OCI-LY3 (cell line): Measurements from ENCODE around the gene RHBDL3.
A peak's percentile ranks its signal among the peaks of the same experiment; 100 is the strongest.

Experiments used
- H2AFZ ChIP-seq: fragments of 200-600, 300-600 bp; shearing (Covaris generic); 2 replicates; pipeline ENCODE4 v1.6.0; 2014; ENCODE audit warnings: antibody characterized with exemption, low read depth, low read length
- H3K27ac ChIP-seq: fragments of 200-600, 300-600 bp; sonication (generic); 2 replicates; pipeline ENCODE4 v1.5.1; 2014; ENCODE audit warnings: mild to moderate bottlenecking, low read length, moderate library complexity, mixed read lengths
- H3K27me3 ChIP-seq: fragments of 200-600, 300-600 bp; sonication (generic); 2 replicates; pipeline ENCODE4 v1.6.1; 2014; ENCODE audit warnings: low read depth, low read length, mixed read lengths
- H3K36me3 ChIP-seq: fragments of 200-600, 300-600 bp; sonication (generic); replicated peaks from 2 replicates; pipeline ENCODE3; 2014; ENCODE audit warnings: low read depth, low read length, mixed read lengths
- H3K4me1 ChIP-seq: fragments of 300-600, 200-600 bp; sonication (generic); 2 replicates; pipeline ENCODE4 v1.6.1; 2014; ENCODE audit warnings: low read length, mixed read lengths
- H3K4me2 ChIP-seq: fragments of 200-600, 300-600 bp; sonication (generic); 2 replicates; pipeline ENCODE4 v1.6.1; 2014; ENCODE audit warnings: low read length, mixed read lengths
- H3K4me3 ChIP-seq: fragments of 300-600, 200-600 bp; sonication (generic); 2 replicates; pipeline ENCODE4 v1.5.1; 2014; ENCODE audit warnings: antibody characterized with exemption, mild to moderate bottlenecking, low read length, moderate library complexity
- H3K79me2 ChIP-seq: fragments of 300-600, 200-600 bp; shearing (Covaris generic); 2 replicates; pipeline ENCODE4 v1.6.1; 2014; ENCODE audit warnings: mild to moderate bottlenecking, low read length, mixed read lengths
- H3K9ac ChIP-seq: fragments of 300-600, 200-600 bp; shearing (Covaris generic); 2 replicates; pipeline ENCODE4 v1.6.0; 2014; ENCODE audit warnings: mild to moderate bottlenecking, low read length, moderate library complexity
- H3K9me3 ChIP-seq: fragments of 200-600, 300-600 bp; shearing (Covaris generic); 2 replicates; pipeline ENCODE4 v1.6.1; 2014; ENCODE audit warnings: low read length, mixed read lengths; ENCODE audit not compliant: insufficient read depth
- H4K20me1 ChIP-seq: fragments of 200-600, 300-600 bp; sonication (generic); 2 replicates; pipeline ENCODE4 v1.6.1; 2016; ENCODE audit warnings: low read length, mixed read lengths; ENCODE audit not compliant: insufficient read depth
- EZH2phosphoT487 ChIP-seq: fragments of 200-600 bp; shearing (Covaris generic); IDR thresholded peaks from 2 replicates; pipeline ENCODE4 v1.6.1; 2018; ENCODE audit warnings: antibody characterized with exemption, mixed run types, low read depth
- TF ChIP-seq, protein P1 (sequence below): fragments of 200-600, 300-600 bp; sonication (generic); IDR thresholded peaks from 2 replicates; pipeline ENCODE4 v1.5.1; 2014; ENCODE audit warnings: antibody characterized with exemption, low read length, low read depth

RHBDL3 gene

DNA sequence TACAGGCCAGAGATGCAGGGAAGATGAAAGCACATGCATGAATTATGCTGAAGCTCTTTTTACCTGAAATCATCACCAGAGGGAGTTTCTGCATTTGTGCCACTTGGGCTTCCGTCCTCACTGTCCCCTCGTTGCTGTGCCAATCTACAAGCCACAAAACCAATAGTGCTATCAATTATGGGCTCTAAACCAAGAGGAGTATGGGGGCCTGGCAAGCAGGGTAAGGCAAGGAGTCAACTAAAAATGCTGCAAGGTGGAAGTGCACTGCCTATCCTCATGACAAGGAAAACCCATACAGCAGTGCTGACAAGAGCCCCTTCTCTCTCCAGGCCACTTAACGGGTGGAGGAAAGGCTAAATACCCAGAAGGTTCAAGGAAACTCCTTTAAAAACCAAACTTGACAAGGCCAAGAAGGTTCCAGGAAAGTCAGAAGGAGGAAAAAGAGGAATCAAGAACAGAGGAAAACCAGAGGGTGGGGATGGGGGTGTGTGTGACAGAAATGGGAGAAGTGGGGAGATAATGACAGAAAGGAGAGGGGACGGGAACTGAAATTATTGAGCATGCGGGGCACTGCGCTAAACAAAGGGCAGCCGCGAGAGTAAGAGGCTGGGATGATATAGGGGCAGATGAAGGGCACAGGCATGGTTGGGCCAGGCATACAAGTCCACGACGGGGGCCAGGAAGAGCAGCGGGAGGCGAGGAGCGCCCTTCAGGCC is 75.7 kb downstream of the RHBDL3 start:
- H3K9me3 ChIP-seq: no peaks in the 10 kb centered on the region
- TF ChIP-seq EZH2phosphoT487: no peak
- TF ChIP-seq, protein P1, sequence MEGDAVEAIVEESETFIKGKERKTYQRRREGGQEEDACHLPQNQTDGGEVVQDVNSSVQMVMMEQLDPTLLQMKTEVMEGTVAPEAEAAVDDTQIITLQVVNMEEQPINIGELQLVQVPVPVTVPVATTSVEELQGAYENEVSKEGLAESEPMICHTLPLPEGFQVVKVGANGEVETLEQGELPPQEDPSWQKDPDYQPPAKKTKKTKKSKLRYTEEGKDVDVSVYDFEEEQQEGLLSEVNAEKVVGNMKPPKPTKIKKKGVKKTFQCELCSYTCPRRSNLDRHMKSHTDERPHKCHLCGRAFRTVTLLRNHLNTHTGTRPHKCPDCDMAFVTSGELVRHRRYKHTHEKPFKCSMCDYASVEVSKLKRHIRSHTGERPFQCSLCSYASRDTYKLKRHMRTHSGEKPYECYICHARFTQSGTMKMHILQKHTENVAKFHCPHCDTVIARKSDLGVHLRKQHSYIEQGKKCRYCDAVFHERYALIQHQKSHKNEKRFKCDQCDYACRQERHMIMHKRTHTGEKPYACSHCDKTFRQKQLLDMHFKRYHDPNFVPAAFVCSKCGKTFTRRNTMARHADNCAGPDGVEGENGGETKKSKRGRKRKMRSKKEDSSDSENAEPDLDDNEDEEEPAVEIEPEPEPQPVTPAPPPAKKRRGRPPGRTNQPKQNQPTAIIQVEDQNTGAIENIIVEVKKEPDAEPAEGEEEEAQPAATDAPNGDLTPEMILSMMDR: peak; percentile 21
- peaks cover 12% of the 10 kb centered on the region for H3K36me3 ChIP-seq
- H3K79me2 ChIP-seq: peaks cover 5% of the 10 kb centered on the region; the same call in 1 of the 2 replicates
- peak overlapping the region; percentile 95 for H3K4me2 ChIP-seq
- peak overlapping the region; percentile 61 for H3K27ac ChIP-seq
- no peaks in the 10 kb centered on the region for H3K27me3 ChIP-seq
- no peaks in the 10 kb centered on the region for H4K20me1 ChIP-seq
- peak overlapping the region; percentile 82 for H3K9ac ChIP-seq
- H3K4me3 ChIP-seq: peak overlapping the region; percentile 82
- H2AFZ ChIP-seq: peak overlapping the region; percentile 53; the same call in 1 of the 2 replicates
- H3K4me1 ChIP-seq: peaks cover 9% of the 10 kb centered on the region; the same call in 1 of the 2 replicates

DNA sequence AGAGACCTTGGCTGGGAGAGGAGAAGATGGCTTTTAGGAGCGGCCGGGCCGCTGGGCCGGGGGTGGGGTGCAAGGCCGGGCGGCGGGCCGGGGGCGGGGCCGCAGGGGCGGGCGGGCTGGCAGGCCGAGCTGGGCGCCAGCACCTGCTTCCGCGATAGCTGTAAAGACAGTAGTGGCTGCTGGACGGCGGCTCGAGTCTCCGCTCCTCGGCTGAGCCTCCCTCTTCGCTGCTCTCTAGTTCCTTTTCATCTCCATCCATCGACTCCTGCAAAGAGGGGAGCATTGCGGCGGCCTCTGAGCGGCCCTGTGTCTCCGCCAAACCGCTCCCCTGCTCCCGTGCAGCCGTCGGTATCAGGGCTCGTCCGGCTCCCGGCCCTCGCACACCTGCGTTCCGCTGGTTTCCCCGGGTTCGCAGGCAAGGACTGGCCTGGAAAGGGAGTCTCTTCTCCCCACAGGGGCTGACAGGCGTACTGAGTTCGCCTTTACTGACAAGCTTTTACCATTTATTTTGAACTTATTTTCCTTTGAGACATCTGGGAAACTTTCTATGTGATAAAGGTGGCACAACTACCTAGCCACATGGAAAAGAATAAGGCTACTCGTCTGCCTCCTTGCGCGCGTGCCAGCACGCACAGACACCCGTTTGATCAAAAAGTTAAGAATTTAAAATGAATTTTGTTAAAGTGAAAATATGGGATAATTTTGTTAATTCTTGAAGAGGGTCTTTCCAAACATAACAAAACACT is 76.4 kb downstream of the RHBDL3 start, which contains the start of gene C17orf75:
Gene C17orf75, minus strand, starts transcription at position 317 of the 746 bp plus-strand sequence. Its CDS starts 34 bp downstream, at position 283.
- H3K9ac ChIP-seq: peak within 1 kb of the TSS; percentile 82
- H3K27ac ChIP-seq: peak within 1 kb of the TSS; percentile 61
- H3K4me3 ChIP-seq: peak within 1 kb of the TSS; percentile 82
- H3K27me3 ChIP-seq: no peaks in the 10 kb centered on the region
- H3K79me2 ChIP-seq: peaks cover 5% of the 10 kb centered on the region; the same call in 1 of the 2 replicates
- no peaks in the 10 kb centered on the region for H3K9me3 ChIP-seq
- H2AFZ ChIP-seq: peak within 1 kb of the TSS; percentile 87
- TF ChIP-seq EZH2phosphoT487: no peak
- TF ChIP-seq, protein P1: no peak
- peaks cover 9% of the 10 kb centered on the region; the same call in 1 of the 2 replicates for H3K4me1 ChIP-seq
- H4K20me1 ChIP-seq: no peaks in the 10 kb centered on the region
- peak within 1 kb of the TSS; percentile 95 for H3K4me2 ChIP-seq
- H3K36me3 ChIP-seq: peaks cover 9% of the 10 kb centered on the region

DNA sequence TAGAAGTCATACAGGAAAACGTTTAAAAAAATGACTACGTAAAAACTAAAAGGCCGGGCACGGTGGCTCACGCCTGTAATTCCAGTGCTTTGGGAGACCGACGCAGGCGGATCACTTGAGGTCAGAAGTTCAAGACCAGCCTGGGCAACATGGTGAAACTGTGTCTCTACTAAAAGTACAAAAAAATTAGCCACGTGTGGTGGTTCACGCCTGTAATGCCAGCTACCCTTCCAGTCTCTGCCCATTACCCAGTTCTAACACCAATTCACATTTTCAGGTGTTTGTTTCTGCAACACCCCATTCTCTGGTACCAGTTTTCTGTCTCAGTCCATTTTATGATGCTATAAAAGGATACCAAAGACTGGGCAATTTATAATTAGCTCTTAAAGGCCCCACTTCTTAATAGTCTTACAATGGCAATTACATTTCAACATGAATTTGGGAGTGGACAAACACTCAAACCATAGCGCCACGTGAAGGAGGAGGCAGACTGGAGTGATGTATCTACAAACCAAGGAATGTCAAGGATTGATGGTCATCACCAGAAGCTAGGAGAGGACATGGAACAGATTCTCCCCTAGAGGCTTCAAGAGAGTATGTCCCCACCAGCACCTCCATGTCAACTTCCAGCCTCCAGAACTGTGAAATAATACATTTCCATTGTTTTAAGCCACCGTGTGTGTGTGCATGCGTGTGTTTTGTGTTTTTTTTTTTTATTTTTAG is 77.1 kb downstream of the RHBDL3 start:
- peak overlapping the region; percentile 73 for H3K4me2 ChIP-seq
- H3K36me3 ChIP-seq: peaks cover 7% of the 10 kb centered on the region
- H2AFZ ChIP-seq: peak overlapping the region; percentile 87
- peak overlapping the region; percentile 82 for H3K9ac ChIP-seq
- no peaks in the 10 kb centered on the region for H3K9me3 ChIP-seq
- H3K79me2 ChIP-seq: peaks cover 5% of the 10 kb centered on the region; the same call in 1 of the 2 replicates
- no peak overlapping the region for H3K27ac ChIP-seq
- no peak for TF ChIP-seq EZH2phosphoT487
- TF ChIP-seq, protein P1: no peak
- H4K20me1 ChIP-seq: no peaks in the 10 kb centered on the region
- no peaks in the 10 kb centered on the region for H3K27me3 ChIP-seq
- H3K4me1 ChIP-seq: peaks cover 9% of the 10 kb centered on the region; the same call in 1 of the 2 replicates
- H3K4me3 ChIP-seq: peak overlapping the region; percentile 82
